ENCODE results near the gene RAB3IL1.

RAB3IL1 gene

GRCh38 chr11:61902313-61902712 lies 15.1 kb downstream of the RAB3IL1 start:
- Histone ChIP-seq H4K20me1 (peaks cover 0 to under 1% (median 0%) of the 10 kb centered on the region in 11 experiments; a peak in 2 of 22 replicates), H3K27me3 (no peaks in the 10 kb centered on the region)
- no peak for TF ChIP-seq Cebpa-rat (IDR thresholded peaks at IDR 0.05)

DNA sequence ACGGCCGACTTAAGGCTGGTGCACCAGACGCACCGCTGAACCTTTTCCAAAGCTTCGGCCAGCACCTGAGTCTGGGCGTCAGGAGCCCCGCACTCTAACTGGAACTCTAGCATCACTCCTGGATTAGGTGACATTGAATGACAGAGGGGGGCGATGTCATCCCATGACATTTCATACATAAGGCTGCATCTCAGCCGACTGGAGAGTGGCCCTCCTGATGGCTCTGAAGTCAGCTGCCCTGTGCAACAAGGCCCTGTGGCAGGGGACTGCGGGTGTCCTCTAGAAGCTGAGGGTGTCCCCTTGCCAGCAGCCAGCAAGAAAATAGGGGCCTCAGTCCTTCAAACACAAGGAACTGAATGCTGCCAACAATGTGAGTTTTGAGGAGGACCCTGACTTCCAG lies 16.0 kb downstream of the RAB3IL1 start:
- H3K27me3 ChIP-seq = no peaks in the 10 kb centered on the region
- H4K20me1 ChIP-seq = peaks cover 0 to 7% (median 0%) of the 10 kb centered on the region in 11 experiments; a peak in 2 of 22 replicates
- no peak overlapping the region for H3K4me3 ChIP-seq
- H3K4me2 ChIP-seq = peak overlapping the region in 2 of 11 experiments; percentile 84 to 89; a peak in 4 of 22 replicates
- no peak for TF ChIP-seq Cebpa-rat (IDR thresholded peaks at IDR 0.05)
- no peak overlapping the region for H3K27ac ChIP-seq
- peaks cover 0 to 97% (median 0%) of the 10 kb centered on the region in 11 experiments; a peak in 6 of 22 replicates for H3K36me3 ChIP-seq
- peaks cover 31 to 88% (median 43%) of the 10 kb centered on the region in 10 experiments for H3K4me1 ChIP-seq
- peak overlapping the region in 2 of 11 experiments; percentile 57 to 61; a peak in 2 of 22 replicates for H3K9ac ChIP-seq
- H3K9me3 ChIP-seq (replicated peaks in 1 of 11) = no peaks in the 10 kb centered on the region

More at GRCh38 chr11:61902313-61902712, 15.1 kb downstream of the RAB3IL1 start:
- peaks cover 40 to 97% (median 52%) of the 10 kb centered on the region in 10 experiments for H3K4me1 ChIP-seq
- H3K27ac ChIP-seq = no peak overlapping the region
- peak overlapping the region in 1 of 10 experiments; percentile 44; a peak in 1 of 20 replicates for H3K4me3 ChIP-seq
- peaks cover 0 to 96% (median 0%) of the 10 kb centered on the region in 11 experiments; a peak in 6 of 22 replicates for H3K36me3 ChIP-seq
- H3K9ac ChIP-seq = peak overlapping the region in 2 of 11 experiments; percentile 43 to 57; a peak in 3 of 22 replicates
- H3K4me2 ChIP-seq = peak overlapping the region in 4 of 11 experiments; percentile 12 to 97 (median 86); a peak in 7 of 22 replicates
- no peaks in the 10 kb centered on the region for H3K9me3 ChIP-seq (replicated peaks in 1 of 11)

- Histone ChIP-seq H3K4me2 (peak overlapping the region in 3 of 11 experiments; percentile 21 to 89 (median 84); a peak in 4 of 22 replicates), H4K20me1 (peaks cover 0 to 7% (median 0%) of the 10 kb centered on the region in 11 experiments; a peak in 3 of 22 replicates), H3K4me3 (no peak overlapping the region), H3K9me3 (replicated peaks in 1 of 11) (no peaks in the 10 kb centered on the region), H3K36me3 (peaks cover 0 to 97% (median 0%) of the 10 kb centered on the region in 11 experiments; a peak in 6 of 22 replicates), H3K27me3 (no peaks in the 10 kb centered on the region), H3K27ac (peak overlapping the region in 6 of 11 experiments; percentile 10 to 42 (median 34); a peak in 7 of 22 replicates), H3K4me1 (peaks cover 20 to 77% (median 32%) of the 10 kb centered on the region in 10 experiments), H3K9ac (peak overlapping the region in 4 of 11 experiments; percentile 8 to 73 (median 35); a peak in 4 of 22 replicates)
- TF ChIP-seq Cebpa-rat (IDR thresholded peaks at IDR 0.05) = no peak
Observed at GRCh38 chr11:61900251-61900650, 17.1 kb downstream of the RAB3IL1 start.

- Histone ChIP-seq H3K9ac (peak overlapping the region in 6 of 11 experiments; percentile 8 to 73 (median 36); a peak in 8 of 22 replicates), H3K4me2 (peak overlapping the region in 8 of 11 experiments; percentile 5 to 89 (median 50); a peak in 9 of 22 replicates), H3K4me1 (peaks cover 11 to 76% (median 26%) of the 10 kb centered on the region in 10 experiments), H3K27me3 (no peaks in the 10 kb centered on the region), H3K36me3 (peaks cover 0 to 94% (median 0%) of the 10 kb centered on the region in 11 experiments; a peak in 6 of 22 replicates), H3K27ac (peak overlapping the region in 8 of 11 experiments; percentile 11 to 53 (median 38); a peak in 8 of 22 replicates), H3K4me3 (no peak overlapping the region), H3K9me3 (replicated peaks in 1 of 11) (no peaks in the 10 kb centered on the region), H4K20me1 (peaks cover 0 to 7% (median 0%) of the 10 kb centered on the region in 11 experiments; a peak in 3 of 22 replicates)
- no peak for TF ChIP-seq Cebpa-rat (IDR thresholded peaks at IDR 0.05)
Observed at GRCh38 chr11:61899146-61899841, 18.1 kb downstream of the RAB3IL1 start.

GRCh38 chr11:61898247-61898582 lies 19.2 kb downstream of the RAB3IL1 start:
- Histone ChIP-seq H3K36me3 (peaks cover 0 to 85% (median 0%) of the 10 kb centered on the region in 11 experiments; a peak in 6 of 22 replicates), H3K9me3 (replicated peaks in 1 of 11) (no peaks in the 10 kb centered on the region), H3K4me3 (no peak overlapping the region), H3K4me2 (peak overlapping the region in 9 of 11 experiments; percentile 11 to 89 (median 37); a peak in 15 of 22 replicates), H3K27ac (peak overlapping the region in 9 of 11 experiments; percentile 2 to 53 (median 43); a peak in 15 of 22 replicates), H3K4me1 (peaks cover 9 to 70% (median 23%) of the 10 kb centered on the region in 10 experiments), H3K9ac (peak overlapping the region in 9 of 11 experiments; percentile 10 to 58 (median 33); a peak in 11 of 22 replicates), H3K27me3 (no peaks in the 10 kb centered on the region), H4K20me1 (peaks cover 0 to 9% (median 0%) of the 10 kb centered on the region in 11 experiments; a peak in 3 of 22 replicates)
- TF ChIP-seq Cebpa-rat (IDR thresholded peaks at IDR 0.05) = no peak

GRCh38 chr11:61897387-61898246 lies 19.7 kb downstream of the RAB3IL1 start:
- Histone ChIP-seq H3K36me3 (peaks cover 0 to 79% (median 0%) of the 10 kb centered on the region in 11 experiments; a peak in 6 of 22 replicates), H3K27ac (peak overlapping the region in 9 of 11 experiments; percentile 2 to 53 (median 43); a peak in 14 of 22 replicates), H3K9ac (peak overlapping the region in 8 of 11 experiments; percentile 0 to 58 (median 36); a peak in 10 of 22 replicates)

GRCh38 chr11:61896665-61897386 lies 20.5 kb downstream of the RAB3IL1 start:
- no peak for TF ChIP-seq Cebpa-rat (IDR thresholded peaks at IDR 0.05)
- Histone ChIP-seq H3K4me2 (0 out of 22 replicates have a peak overlapping the region, but pooled peaks of 1 of the 11 experiments have one; percentile 3), H3K9ac (peak overlapping the region in 3 of 11 experiments; percentile 0 to 45 (median 3); a peak in 1 of 22 replicates), H3K27me3 (no peaks in the 10 kb centered on the region), H3K9me3 (replicated peaks in 1 of 11) (no peaks in the 10 kb centered on the region), H3K4me1 (peaks cover 14 to 59% (median 26%) of the 10 kb centered on the region in 10 experiments), H4K20me1 (peaks cover 0 to 20% (median 0%) of the 10 kb centered on the region in 11 experiments; a peak in 4 of 22 replicates), H3K27ac (peak overlapping the region in 2 of 11 experiments; percentile 2 to 7; a peak in 2 of 22 replicates), H3K36me3 (peaks cover 0 to 71% (median 0%) of the 10 kb centered on the region in 11 experiments; a peak in 5 of 22 replicates), H3K4me3 (no peak overlapping the region)

More at GRCh38 chr11:61897387-61898246, 19.7 kb downstream of the RAB3IL1 start:
- Histone ChIP-seq H3K4me1 (peaks cover 9 to 64% (median 23%) of the 10 kb centered on the region in 10 experiments), H3K4me3 (no peak overlapping the region), H3K4me2 (peak overlapping the region in 10 of 11 experiments; percentile 8 to 89 (median 38); a peak in 15 of 22 replicates), H3K9me3 (replicated peaks in 1 of 11) (no peaks in the 10 kb centered on the region), H4K20me1 (peaks cover 0 to 15% (median 0%) of the 10 kb centered on the region in 11 experiments; a peak in 3 of 22 replicates), H3K27me3 (no peaks in the 10 kb centered on the region)
- TF ChIP-seq Cebpa-rat (IDR thresholded peaks at IDR 0.05) = no peak
